Esophagus muscularis mucosa (tissue), 4 donors: ENCODE results near the gene PNMA1.

Experiments used
- CTCF ChIP-seq, 3 experiments: fragments of 200-600 bp in 2 of 3; fragments of 450-650 bp in 1 of 3; sonication (generic) in 2 of 3; IDR thresholded peaks; one replicate each; pipeline ENCODE4 v1.5.1; 2017 to 2019; ENCODE audit warnings: antibody characterized with exemption in 3 of 3, mild to moderate bottlenecking in 2 of 3, moderate library complexity in 1 of 3
- EP300 ChIP-seq: sonication (generic); formaldehyde crosslinking; IDR thresholded peaks from one replicate; pipeline ENCODE4 v1.6.1; 2017; ENCODE audit warnings: antibody characterized with exemption
- POLR2A ChIP-seq: fragments of 450-650 bp; IDR thresholded peaks from one replicate; pipeline ENCODE4 v1.6.1; 2017; ENCODE audit warnings: antibody characterized with exemption, moderate library complexity, mild to moderate bottlenecking, low read depth
- POLR2AphosphoS5 ChIP-seq, 2 donors: sonication (generic); formaldehyde crosslinking; IDR thresholded peaks; one replicate each; pipeline ENCODE4 v1.6.1; 2017; ENCODE audit warnings: antibody characterized with exemption in 2 of 2

GRCh38 chr14:73722581-73722980 is 8.4 kb upstream of the PNMA1 start:
- TF ChIP-seq CTCF (IDR thresholded peaks at IDR 0.05) (no peak), POLR2A (no peak), POLR2AphosphoS5 (IDR thresholded peaks at IDR 0.05) (no peak), EP300 (no peak)
